Activated T-cell treated with anti-CD3 and anti-CD28 coated beads, Interleukin-2, amount 50 U/mL, for 24 hours (primary cell): ENCODE measurements around the gene DDX3X.
"Not testable (repeated sequence)": the region's sequence is repeated elsewhere in the genome, so short reads cannot be mapped to it uniquely, and the experiment has no call there.

Experiments used
- DNase-seq: peaks from one replicate; pipeline ENCODE4 v3.0.0-alpha.2; 2020
- H3K27ac Mint-ChIP-seq: 2 replicates; pipeline ENCODE4 v1.8.0; 2020; ENCODE audit warnings: mild to moderate bottlenecking, mixed read lengths
- H3K27me3 Mint-ChIP-seq: 2 replicates; pipeline ENCODE4 v1.8.0; 2020; ENCODE audit warnings: mixed read lengths
- H3K36me3 Mint-ChIP-seq: 2 replicates; pipeline ENCODE4 v1.8.0; 2020; ENCODE audit warnings: low read depth, mixed read lengths
- H3K4me1 Mint-ChIP-seq: 2 replicates; pipeline ENCODE4 v1.8.0; 2020; ENCODE audit warnings: low read depth, mixed read lengths
- H3K4me3 Mint-ChIP-seq: 2 replicates; pipeline ENCODE4 v1.8.0; 2020; ENCODE audit warnings: mild to moderate bottlenecking, moderate library complexity, mixed read lengths
- H3K9me3 Mint-ChIP-seq: 2 replicates; pipeline ENCODE4 v1.8.0; 2020; ENCODE audit warnings: mixed read lengths

DDX3X gene

GRCh38 chrX:41314881-41315280 lies 19.1 kb upstream of the DDX3X start:
- peaks cover 10% of the 10 kb centered on the region for H3K4me1 Mint-ChIP-seq
- H3K9me3 Mint-ChIP-seq, result no peaks in the 10 kb centered on the region
- peaks cover 14% of the 10 kb centered on the region for H3K27me3 Mint-ChIP-seq
- no peak overlapping the region for H3K27ac Mint-ChIP-seq
- no peak overlapping the region for H3K4me3 Mint-ChIP-seq
- H3K36me3 Mint-ChIP-seq, result no peaks in the 10 kb centered on the region
- no peak for DNase-seq

GRCh38 chrX:41316266-41316665 lies 17.7 kb upstream of the DDX3X start:
- H3K4me3 Mint-ChIP-seq, H3K27ac Mint-ChIP-seq, DNase-seq, H3K36me3 Mint-ChIP-seq, H3K9me3 Mint-ChIP-seq, H3K4me1 Mint-ChIP-seq, H3K27me3 Mint-ChIP-seq: not testable (repeated sequence)

GRCh38 chrX:41317477-41318208 lies 16.3 kb upstream of the DDX3X start:
- Mint-ChIP-seq H3K36me3 (no peaks in the 10 kb centered on the region), H3K4me1 (peaks cover 8% of the 10 kb centered on the region), H3K9me3 (no peaks in the 10 kb centered on the region), H3K4me3 (no peak overlapping the region), H3K27me3 (peaks cover 2% of the 10 kb centered on the region), H3K27ac (no peak overlapping the region)
- no peak for DNase-seq

GRCh38 chrX:41320393-41320792 lies 13.6 kb upstream of the DDX3X start:
- no peak overlapping the region for H3K4me3 Mint-ChIP-seq
- H3K27ac Mint-ChIP-seq, result no peak overlapping the region
- H3K4me1 Mint-ChIP-seq, result peaks cover 11% of the 10 kb centered on the region
- H3K9me3 Mint-ChIP-seq, result no peaks in the 10 kb centered on the region
- peaks cover 6% of the 10 kb centered on the region for H3K27me3 Mint-ChIP-seq
- no peak for DNase-seq
- H3K36me3 Mint-ChIP-seq, result no peaks in the 10 kb centered on the region

GRCh38 chrX:41322821-41323603 lies 10.9 kb upstream of the DDX3X start:
- no peaks in the 10 kb centered on the region for H3K36me3 Mint-ChIP-seq
- peaks cover 11% of the 10 kb centered on the region for H3K4me1 Mint-ChIP-seq
- DNase-seq, result no peak
- H3K27me3 Mint-ChIP-seq, result peaks cover 6% of the 10 kb centered on the region
- no peak overlapping the region for H3K4me3 Mint-ChIP-seq
- no peak overlapping the region for H3K27ac Mint-ChIP-seq
- H3K9me3 Mint-ChIP-seq, result no peaks in the 10 kb centered on the region

- Mint-ChIP-seq H3K9me3 (no peaks in the 10 kb centered on the region), H3K4me3 (no peak overlapping the region), H3K4me1 (peaks cover 29% of the 10 kb centered on the region), H3K36me3 (no peaks in the 10 kb centered on the region), H3K27ac (no peak overlapping the region), H3K27me3 (peaks cover 6% of the 10 kb centered on the region)
- no peak for DNase-seq
These were observed 7.5 kb upstream of the DDX3X start for GRCh38 chrX:41326431-41326830.

GRCh38 chrX:41327341-41327740 lies 6.6 kb upstream of the DDX3X start:
- no peak overlapping the region for H3K4me3 Mint-ChIP-seq
- H3K27me3 Mint-ChIP-seq, result peaks cover 6% of the 10 kb centered on the region
- peaks cover under 1% of the 10 kb centered on the region for H3K36me3 Mint-ChIP-seq
- H3K4me1 Mint-ChIP-seq, result peaks cover 37% of the 10 kb centered on the region
- no peak for DNase-seq
- H3K9me3 Mint-ChIP-seq, result no peaks in the 10 kb centered on the region
- H3K27ac Mint-ChIP-seq, result no peak overlapping the region

- H3K4me1 Mint-ChIP-seq, result peaks cover 41% of the 10 kb centered on the region
- H3K27ac Mint-ChIP-seq, result no peak overlapping the region
- no peaks in the 10 kb centered on the region for H3K27me3 Mint-ChIP-seq
- no peak for DNase-seq
- no peaks in the 10 kb centered on the region for H3K9me3 Mint-ChIP-seq
- no peak overlapping the region for H3K4me3 Mint-ChIP-seq
- peaks cover 10% of the 10 kb centered on the region for H3K36me3 Mint-ChIP-seq
These were observed 4.9 kb upstream of the DDX3X start for GRCh38 chrX:41329101-41329500.

- peak overlapping the region; percentile 98 for H3K4me3 Mint-ChIP-seq
- H3K27ac Mint-ChIP-seq, result peak overlapping the region; percentile 100
- H3K27me3 Mint-ChIP-seq, result no peaks in the 10 kb centered on the region
- H3K9me3 Mint-ChIP-seq, result no peaks in the 10 kb centered on the region
- no peak for DNase-seq
- peaks cover 45% of the 10 kb centered on the region for H3K4me1 Mint-ChIP-seq
- H3K36me3 Mint-ChIP-seq, result peaks cover 38% of the 10 kb centered on the region
These were observed 2.0 kb upstream of the DDX3X start for GRCh38 chrX:41332005-41332404.

GRCh38 chrX:41332408-41333002 lies 1.5 kb upstream of the DDX3X start:
- H3K4me1 Mint-ChIP-seq, result peaks cover 50% of the 10 kb centered on the region
- no peaks in the 10 kb centered on the region for H3K9me3 Mint-ChIP-seq
- DNase-seq, result no peak
- H3K27ac Mint-ChIP-seq, result peak overlapping the region; percentile 100
- H3K27me3 Mint-ChIP-seq, result no peaks in the 10 kb centered on the region
- H3K4me3 Mint-ChIP-seq, result peak overlapping the region; percentile 98
- peaks cover 43% of the 10 kb centered on the region for H3K36me3 Mint-ChIP-seq

GRCh38 chrX:41333003-41333743 lies 789 bp upstream of the DDX3X start:
- peak; percentile 93 for DNase-seq
- Mint-ChIP-seq H3K27me3 (no peaks in the 10 kb centered on the region), H3K9me3 (no peaks in the 10 kb centered on the region), H3K27ac (peak overlapping the region; percentile 100), H3K4me1 (peaks cover 56% of the 10 kb centered on the region), H3K36me3 (peaks cover 50% of the 10 kb centered on the region), H3K4me3 (peak overlapping the region; percentile 98)

GRCh38 chrX:41334363-41335197 lies 618 bp downstream of the DDX3X start:
- peaks cover 64% of the 10 kb centered on the region for H3K36me3 Mint-ChIP-seq
- no peaks in the 10 kb centered on the region for H3K9me3 Mint-ChIP-seq
- H3K27ac Mint-ChIP-seq, result peak overlapping the region; percentile 100
- peak overlapping the region; percentile 98 for H3K4me3 Mint-ChIP-seq
- H3K27me3 Mint-ChIP-seq, result no peaks in the 10 kb centered on the region
- DNase-seq, result peak; percentile 92
- peaks cover 68% of the 10 kb centered on the region for H3K4me1 Mint-ChIP-seq

GRCh38 chrX:41335198-41335957 lies 1.4 kb downstream of the DDX3X start:
- Mint-ChIP-seq H3K27ac (peak overlapping the region; percentile 100), H3K9me3 (no peaks in the 10 kb centered on the region), H3K4me1 (peaks cover 67% of the 10 kb centered on the region), H3K36me3 (peaks cover 72% of the 10 kb centered on the region), H3K4me3 (peak overlapping the region; percentile 98), H3K27me3 (no peaks in the 10 kb centered on the region)
- DNase-seq, result no peak
